ENCODE data around the gene MYL3. TPM values are rescaled to one million over a fixed set of nuclear protein-coding genes. Genes with fewer than 3 reads are reported as not detected.
"Not testable (repeated sequence)": the region's sequence is repeated elsewhere in the genome, so short reads cannot be mapped to it uniquely, and the experiment has no call there.

The MYL3 gene
- total RNA-seq, 1 donor from 2014 or later: 5.4 TPM

DNA sequence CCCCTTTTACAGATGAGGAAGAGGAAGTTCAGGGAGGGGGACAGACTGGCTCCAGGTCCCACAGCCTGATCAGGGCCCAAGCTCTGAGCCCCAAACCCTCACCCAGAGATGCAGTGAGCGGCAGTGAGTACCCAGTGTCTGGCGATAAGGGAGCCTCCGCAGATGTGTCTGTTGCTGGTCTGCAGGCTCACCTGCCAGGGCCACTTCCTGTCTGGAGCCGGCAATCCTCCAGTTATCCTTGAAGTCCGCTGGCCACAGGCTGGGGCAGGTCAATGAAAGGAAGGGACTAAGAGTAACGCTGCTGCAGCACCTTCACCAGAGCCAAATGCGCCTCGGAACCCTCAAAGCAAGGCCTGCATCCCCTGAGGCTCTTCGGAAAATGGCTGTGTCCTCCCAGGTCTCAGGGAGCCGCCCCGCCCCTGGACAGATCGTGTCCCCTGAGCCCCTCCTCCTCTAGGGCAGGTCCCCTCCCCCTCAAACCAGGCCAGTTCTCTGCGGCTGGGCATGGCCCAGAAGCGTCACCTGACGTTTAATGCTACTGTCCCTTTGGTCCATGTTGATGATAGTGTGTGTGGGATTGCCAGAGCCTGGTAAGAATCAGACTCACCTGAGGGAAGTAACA is 51.5 kb downstream of the MYL3 start:
- H3K9me3 Mint-ChIP-seq: no peaks in the 10 kb centered on the region
- TF ChIP-seq, protein P1, sequence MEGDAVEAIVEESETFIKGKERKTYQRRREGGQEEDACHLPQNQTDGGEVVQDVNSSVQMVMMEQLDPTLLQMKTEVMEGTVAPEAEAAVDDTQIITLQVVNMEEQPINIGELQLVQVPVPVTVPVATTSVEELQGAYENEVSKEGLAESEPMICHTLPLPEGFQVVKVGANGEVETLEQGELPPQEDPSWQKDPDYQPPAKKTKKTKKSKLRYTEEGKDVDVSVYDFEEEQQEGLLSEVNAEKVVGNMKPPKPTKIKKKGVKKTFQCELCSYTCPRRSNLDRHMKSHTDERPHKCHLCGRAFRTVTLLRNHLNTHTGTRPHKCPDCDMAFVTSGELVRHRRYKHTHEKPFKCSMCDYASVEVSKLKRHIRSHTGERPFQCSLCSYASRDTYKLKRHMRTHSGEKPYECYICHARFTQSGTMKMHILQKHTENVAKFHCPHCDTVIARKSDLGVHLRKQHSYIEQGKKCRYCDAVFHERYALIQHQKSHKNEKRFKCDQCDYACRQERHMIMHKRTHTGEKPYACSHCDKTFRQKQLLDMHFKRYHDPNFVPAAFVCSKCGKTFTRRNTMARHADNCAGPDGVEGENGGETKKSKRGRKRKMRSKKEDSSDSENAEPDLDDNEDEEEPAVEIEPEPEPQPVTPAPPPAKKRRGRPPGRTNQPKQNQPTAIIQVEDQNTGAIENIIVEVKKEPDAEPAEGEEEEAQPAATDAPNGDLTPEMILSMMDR (conservative IDR thresholded peaks at IDR 0.05): no peak
- H3K4me1 Mint-ChIP-seq (ENCODE audit: unreplicated experiment): peaks cover 13% of the 10 kb centered on the region
- peak overlapping the region; percentile 65 for H3K27ac Mint-ChIP-seq
- no peak for DNase-seq (ENCODE audit: extremely low spot score, unreplicated experiment)
- peak overlapping the region; percentile 82 for H3K4me3 Mint-ChIP-seq
- no peaks in the 10 kb centered on the region for H3K27me3 Mint-ChIP-seq
- H3K36me3 Mint-ChIP-seq: no peaks in the 10 kb centered on the region

DNA sequence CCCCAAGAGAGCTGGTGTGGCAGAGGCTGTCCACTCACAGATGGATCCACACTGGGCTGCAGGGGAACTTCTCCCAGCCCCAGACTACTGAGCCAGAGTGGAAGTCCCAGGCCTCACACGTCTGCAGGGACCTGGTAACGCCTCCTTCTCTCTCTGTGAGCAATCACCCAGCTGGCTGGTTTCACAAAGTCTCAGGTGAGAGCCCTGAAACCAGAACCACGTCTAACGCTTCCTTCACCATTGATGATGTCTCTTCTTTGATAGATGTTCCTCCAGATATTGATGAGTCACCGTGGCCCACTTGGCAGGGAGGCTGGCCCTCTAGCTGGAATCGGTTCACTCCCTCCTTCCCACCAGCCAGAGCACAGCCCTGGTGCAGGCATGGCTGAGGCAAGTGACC is 54.5 kb downstream of the MYL3 start:
- not testable (repeated sequence) for H3K27me3 Mint-ChIP-seq

More for the DNA sequence above, 54.5 kb downstream of the MYL3 start:
- H3K27ac Mint-ChIP-seq; H3K9me3 Mint-ChIP-seq; H3K4me3 Mint-ChIP-seq; DNase-seq (ENCODE audit: extremely low spot score, unreplicated experiment); H3K36me3 Mint-ChIP-seq: not testable (repeated sequence)
- H3K4me1 Mint-ChIP-seq (ENCODE audit: unreplicated experiment): peaks cover 13% of the 10 kb centered on the region

Other genes starting within 250 kb of the MYL3 start
- 31.7 and 70.8 TPM in 2 replicates for gene ALS2CL, start 169.8 kb downstream of the MYL3 start, total RNA-seq (ENCODE audit: low replicate concordance)
- 0.48 and 0.62 TPM in 2 replicates for gene TMIE, start 162.1 kb downstream of the MYL3 start, total RNA-seq (ENCODE audit: low replicate concordance)
- gene PRSS50, start 145.6 kb downstream of the MYL3 start, total RNA-seq (ENCODE audit: low replicate concordance): 1.1 and 1.2 TPM in 2 replicates
- 63.0 and 83.1 TPM in 2 replicates for gene PTH1R, start 14.3 kb upstream of the MYL3 start, total RNA-seq (ENCODE audit: low replicate concordance)
- 46.7 and 49.7 TPM in 2 replicates for gene CCDC12, start 113.3 kb upstream of the MYL3 start, total RNA-seq (ENCODE audit: low replicate concordance)
- gene NBEAL2, start 116.2 kb upstream of the MYL3 start, total RNA-seq (ENCODE audit: low replicate concordance): 115 and 241 TPM in 2 replicates

All from type B pancreatic cell (in vitro differentiated cells).